Stromal cell of bone marrow (primary cell): Measurements from ENCODE around the gene HCN2.
"Not testable (repeated sequence)": the region's sequence is repeated elsewhere in the genome, so short reads cannot be mapped to it uniquely, and the experiment has no call there.

Source experiments
- DNase-seq: peaks from one replicate; pipeline ENCODE4 v3.0.0-alpha.2; 2012; ENCODE audit warnings: low read depth

Gene HCN2

GRCh38 chr19:605061-605971 lies 15.6 kb downstream of the HCN2 start:
- DNase-seq = not testable (repeated sequence)

- no peak for DNase-seq
Measured at GRCh38 chr19:607301-608154, 17.8 kb downstream of the HCN2 start.

- DNase-seq = no peak
Measured at GRCh38 chr19:608155-609003, 18.7 kb downstream of the HCN2 start.

GRCh38 chr19:609004-609346 lies 19.3 kb downstream of the HCN2 start:
- no peak for DNase-seq

- DNase-seq = no peak
Measured at GRCh38 chr19:610071-610800, 20.6 kb downstream of the HCN2 start.

- peak; percentile 29 for DNase-seq
Measured at GRCh38 chr19:610801-611480, 21.3 kb downstream of the HCN2 start.

GRCh38 chr19:611481-611868 lies 21.8 kb downstream of the HCN2 start:
- DNase-seq = peak; percentile 74

- no peak for DNase-seq
Measured at GRCh38 chr19:612941-613340, 23.3 kb downstream of the HCN2 start.

- no peak for DNase-seq
Measured at GRCh38 chr19:613732-614567, 24.3 kb downstream of the HCN2 start.

GRCh38 chr19:615619-616018 lies 25.9 kb downstream of the HCN2 start:
- DNase-seq = no peak

GRCh38 chr19:616062-616700 lies 26.5 kb downstream of the HCN2 start:
- DNase-seq = no peak

- no peak for DNase-seq
Measured at GRCh38 chr19:616747-617526, 27.3 kb downstream of the HCN2 start.

- DNase-seq = no peak
Measured at GRCh38 chr19:617551-618246, 28.0 kb downstream of the HCN2 start.

GRCh38 chr19:618247-618619 lies 28.6 kb downstream of the HCN2 start:
- DNase-seq = no peak

- no peak for DNase-seq
Measured at GRCh38 chr19:618674-619285, 29.1 kb downstream of the HCN2 start.

GRCh38 chr19:619286-620002 lies 29.8 kb downstream of the HCN2 start:
- no peak for DNase-seq
